Measurements from ENCODE around the gene ARGLU1. TPM values are rescaled to one million over a fixed set of nuclear protein-coding genes. Genes with fewer than 3 reads are reported as not detected.

Gene ARGLU1
- total and polyA plus RNA-seq, 10 donors: 99.5 to 204 (median 135) TPM

GRCh38 chr13:106527826-106528225 lies 40.1 kb downstream of the ARGLU1 start:
- WGBS, 5 donors: 52 to 83% (median 71%) methylated on average over 2 of the region's 2 CpGs
- H3K4me1 ChIP-seq: peaks cover under 1 to 9% (median 7%) of the 10 kb centered on the region in 6 donors

GRCh38 chr13:106527445-106527801 lies 40.5 kb downstream of the ARGLU1 start:
- Histone ChIP-seq H3K4me3 (no peak overlapping the region), H3K9me3 (no peaks in the 10 kb centered on the region), H3K27ac (no peak overlapping the region), H3K36me3 (no peaks in the 10 kb centered on the region), H3K27me3 (replicated peaks in 1 of 7) (peaks cover 0 to 33% (median 4%) of the 10 kb centered on the region in 7 donors), H3K4me1 (peaks cover 0 to 6% (median 3%) of the 10 kb centered on the region in 6 donors)
- 84 to 94% (median 86%) methylated on average over 1 of the region's 1 CpG for WGBS, 5 donors
- intact Hi-C loops (cut with DNase I; ENCODE audit: low total_unique reads): no loop called here
- TF ChIP-seq CTCF (IDR thresholded peaks at IDR 0.05 in 8 of 11, conservative IDR thresholded peaks at IDR 0.05 in 3 of 11) (no peak), POLR2A (IDR thresholded peaks at IDR 0.05) (no peak), POLR2AphosphoS5 (IDR thresholded peaks at IDR 0.05) (no peak)
- no peak for DNase-seq

More at GRCh38 chr13:106527826-106528225, 40.1 kb downstream of the ARGLU1 start:
- intact Hi-C loops (cut with DNase I; ENCODE audit: low total_unique reads): no loop called here
- no peak overlapping the region for H3K4me3 ChIP-seq
- H3K9me3 ChIP-seq: no peaks in the 10 kb centered on the region
- H3K36me3 ChIP-seq: no peaks in the 10 kb centered on the region
- H3K27ac ChIP-seq: no peak overlapping the region
- no peak for DNase-seq
- peaks cover 0 to 34% (median 5%) of the 10 kb centered on the region in 7 donors for H3K27me3 ChIP-seq (replicated peaks in 1 of 7)
- TF ChIP-seq POLR2AphosphoS5 (IDR thresholded peaks at IDR 0.05): no peak
- TF ChIP-seq POLR2A (IDR thresholded peaks at IDR 0.05): no peak
- TF ChIP-seq CTCF (IDR thresholded peaks at IDR 0.05 in 8 of 11, conservative IDR thresholded peaks at IDR 0.05 in 3 of 11): no peak

- intact Hi-C loops (cut with DNase I; ENCODE audit: low total_unique reads): no loop called here
- peaks cover 0 to 7% (median 0%) of the 10 kb centered on the region in 6 donors for H3K4me1 ChIP-seq
Measured at GRCh38 chr13:106526738-106527444, 41.0 kb downstream of the ARGLU1 start.

More at GRCh38 chr13:106526738-106527444, 41.0 kb downstream of the ARGLU1 start:
- peaks cover 0 to 29% (median 0%) of the 10 kb centered on the region in 7 donors for H3K27me3 ChIP-seq (replicated peaks in 1 of 7)
- no peak overlapping the region for H3K27ac ChIP-seq
- WGBS, 5 donors: 91 to 96% (median 92%) methylated on average over 8 of the region's 8 CpGs
- no peak for TF ChIP-seq POLR2AphosphoS5 (IDR thresholded peaks at IDR 0.05)
- TF ChIP-seq POLR2A (IDR thresholded peaks at IDR 0.05): no peak
- no peak for TF ChIP-seq CTCF (IDR thresholded peaks at IDR 0.05 in 8 of 11, conservative IDR thresholded peaks at IDR 0.05 in 3 of 11)
- no peaks in the 10 kb centered on the region for H3K9me3 ChIP-seq
- H3K4me3 ChIP-seq: no peak overlapping the region
- H3K36me3 ChIP-seq: no peaks in the 10 kb centered on the region
- DNase-seq: no peak
